CD1c-positive myeloid dendritic cell (primary cell): ENCODE measurements around the gene ACOT12.
"Not testable (repeated sequence)": the region's sequence is repeated elsewhere in the genome, so short reads cannot be mapped to it uniquely, and the experiment has no call there.

Source experiments
- DNase-seq: peaks from one replicate; pipeline ENCODE4 v3.0.0-alpha.2; 2016; ENCODE audit errors: extremely low spot score

The ACOT12 gene

DNA sequence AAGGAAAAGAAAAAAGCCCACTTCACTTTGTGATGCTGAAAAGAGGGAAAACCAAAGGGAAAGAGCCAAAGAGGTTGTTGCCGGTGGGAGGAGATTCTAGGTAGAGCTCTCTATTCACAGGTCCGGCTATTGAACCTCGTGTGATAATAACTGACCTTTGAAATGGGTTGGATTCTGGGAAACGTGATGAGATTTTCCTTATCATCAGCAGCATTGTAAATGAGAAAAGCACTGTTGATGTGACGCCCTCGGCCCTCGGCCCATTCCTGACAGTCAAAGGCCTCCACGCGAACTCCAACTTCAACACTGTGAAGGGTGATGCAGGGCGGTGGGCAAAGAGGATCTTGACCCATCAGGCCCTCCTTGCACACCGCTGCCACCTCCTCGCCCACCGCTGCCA, 49.2 kb downstream of the ACOT12 start:
- no peak for DNase-seq

DNA sequence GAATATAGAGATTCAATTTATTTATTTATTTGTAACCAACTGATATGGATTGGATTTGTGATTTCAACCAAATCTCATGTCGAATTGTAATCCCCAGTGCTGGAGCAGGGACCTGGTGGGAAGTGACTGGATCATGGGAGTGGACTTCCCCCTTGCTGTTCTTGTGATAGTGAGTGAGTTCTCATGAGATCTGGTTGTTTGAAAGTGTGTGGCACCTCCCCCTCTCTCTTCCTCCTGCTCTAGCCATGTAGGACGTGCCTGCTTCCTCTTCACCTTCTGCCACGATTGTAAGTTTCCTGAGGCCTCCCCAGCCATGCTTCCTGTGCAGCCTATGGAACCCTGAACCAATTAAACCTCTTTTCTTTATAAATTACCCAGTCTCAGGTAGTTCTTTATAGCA, 55.7 kb downstream of the ACOT12 start:
- DNase-seq: not testable (repeated sequence)

DNA sequence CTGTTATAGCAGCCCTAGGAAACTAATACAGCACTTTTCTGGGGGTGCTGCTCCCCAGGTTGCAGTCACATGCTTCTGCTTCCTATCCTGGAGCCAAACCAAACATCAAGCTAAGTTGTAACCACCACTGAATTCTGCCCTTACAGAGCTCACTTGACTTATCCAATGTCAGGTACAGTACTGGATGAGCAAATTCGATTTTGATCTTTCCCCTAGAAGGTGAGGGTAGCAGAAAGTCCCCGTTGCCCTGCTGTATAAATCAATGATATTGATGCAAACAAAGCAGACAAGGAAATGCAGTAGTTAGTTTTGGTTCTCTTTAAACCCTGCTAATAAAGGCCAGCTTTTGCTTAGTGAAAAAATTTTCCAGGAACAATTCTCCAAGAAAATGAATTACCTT, 56.1 kb downstream of the ACOT12 start:
- no peak for DNase-seq

DNA sequence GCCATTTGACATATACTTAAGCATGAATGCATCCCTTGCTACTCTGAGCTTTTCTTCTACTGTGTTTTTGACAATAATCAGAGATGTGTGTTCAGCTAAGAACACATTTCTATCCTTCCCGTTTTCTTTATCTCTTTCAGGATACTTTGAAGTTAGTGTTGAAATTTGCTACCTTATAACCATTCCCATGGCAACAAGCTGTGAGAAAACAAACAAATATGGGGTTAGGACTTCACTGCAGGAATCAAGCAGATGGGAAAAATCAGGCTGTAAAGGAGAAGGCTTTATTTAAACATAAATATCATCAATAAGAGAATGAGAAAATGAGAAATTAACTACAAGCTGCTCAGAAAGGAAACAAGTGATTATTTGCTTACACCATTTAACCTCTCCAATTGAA, 57.4 kb downstream of the ACOT12 start:
- no peak for DNase-seq

DNA sequence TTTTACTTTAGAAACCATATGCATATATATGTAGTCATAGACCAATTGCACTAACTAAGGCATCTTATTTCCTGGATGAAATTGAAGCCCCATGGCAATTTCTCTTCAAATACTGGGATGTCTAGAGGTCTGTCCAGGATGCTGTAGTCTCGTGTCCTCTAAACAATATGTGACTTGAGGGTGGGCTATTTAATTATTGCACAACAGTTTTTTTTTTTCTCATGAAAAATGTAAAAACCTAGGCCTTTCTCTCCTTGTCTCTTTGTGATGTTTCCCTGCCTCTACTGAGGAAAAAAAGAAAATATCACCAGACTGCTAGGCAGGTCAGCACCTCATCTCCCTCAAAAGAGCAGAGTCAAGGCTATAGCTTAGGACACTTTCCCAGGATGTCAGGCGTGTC, 58.0 kb downstream of the ACOT12 start:
- DNase-seq: no peak

DNA sequence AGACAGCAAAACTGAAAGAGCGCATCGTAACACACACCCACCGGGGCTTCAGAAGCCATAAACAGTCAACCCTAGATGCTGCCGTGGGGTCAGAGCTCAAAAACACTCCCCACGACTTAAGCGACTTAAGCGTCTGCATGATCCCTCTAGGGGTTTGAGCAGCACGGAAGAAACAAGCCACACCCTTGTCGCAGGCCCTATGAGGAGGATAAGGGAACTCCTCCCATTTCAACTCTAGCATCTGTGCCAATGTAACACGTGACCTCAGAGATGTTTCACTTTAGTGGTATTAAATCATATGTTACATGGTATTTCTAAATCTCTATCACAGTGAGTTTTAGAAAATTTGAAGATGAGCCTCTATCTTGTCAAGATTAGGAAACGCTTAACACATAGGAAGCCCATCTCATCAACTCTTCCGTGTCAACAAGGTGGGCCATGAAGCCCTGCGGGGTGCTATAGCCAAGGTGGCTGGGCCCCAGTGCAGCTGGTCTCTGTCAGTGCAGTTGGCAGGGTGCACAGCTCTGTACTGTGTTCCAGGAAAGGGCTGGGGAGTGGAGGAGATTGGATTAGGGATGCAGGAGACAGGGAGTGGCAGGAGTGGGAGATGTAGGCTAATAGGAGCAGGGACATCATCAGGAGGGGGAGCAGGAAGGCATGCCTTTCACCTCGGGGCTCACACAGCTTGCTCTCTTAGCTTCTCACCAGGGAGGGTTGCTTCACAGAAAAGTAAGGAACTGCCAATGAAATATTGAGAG, 59.5 kb downstream of the ACOT12 start:
- DNase-seq: no peak

DNA sequence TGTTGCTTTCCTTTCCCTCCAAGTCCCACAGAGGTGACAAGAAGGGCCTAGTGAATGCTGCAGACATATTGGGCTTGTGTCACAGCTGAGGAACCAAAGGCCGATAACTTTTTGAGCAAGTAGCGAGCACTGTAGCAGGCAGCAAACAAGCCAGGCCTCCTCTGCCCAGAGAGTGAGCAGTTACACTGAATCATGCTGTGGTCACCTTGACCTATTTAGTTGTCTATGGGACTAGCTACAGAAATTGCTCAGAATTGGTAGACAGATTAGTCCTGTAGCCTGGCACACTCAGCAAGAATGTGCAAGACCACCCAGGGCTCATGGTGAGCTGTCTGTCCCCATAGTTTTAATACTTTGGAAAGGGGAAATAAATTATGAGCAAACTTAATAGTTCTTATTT, 67.4 kb downstream of the ACOT12 start:
- no peak for DNase-seq

DNA sequence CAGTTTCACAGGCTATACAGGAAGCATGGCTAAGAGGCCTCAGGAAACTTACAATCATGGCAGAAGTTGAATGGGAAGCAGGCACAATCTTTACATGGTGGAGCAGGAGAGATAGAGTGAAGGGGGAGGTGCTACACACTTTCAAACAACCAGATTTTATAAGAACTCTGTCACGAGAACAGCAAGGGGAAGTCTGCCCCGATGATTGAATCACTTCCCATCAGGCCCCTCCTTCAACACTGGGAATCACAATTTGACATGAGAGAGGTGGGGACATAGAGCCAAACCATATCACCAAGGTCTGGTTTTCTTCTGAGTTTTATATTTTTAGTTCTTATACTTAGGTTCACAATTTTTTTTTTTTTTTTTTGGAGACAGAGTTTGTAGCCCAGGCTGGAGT, 76.4 kb downstream of the ACOT12 start:
- DNase-seq: peak; percentile 24

DNA sequence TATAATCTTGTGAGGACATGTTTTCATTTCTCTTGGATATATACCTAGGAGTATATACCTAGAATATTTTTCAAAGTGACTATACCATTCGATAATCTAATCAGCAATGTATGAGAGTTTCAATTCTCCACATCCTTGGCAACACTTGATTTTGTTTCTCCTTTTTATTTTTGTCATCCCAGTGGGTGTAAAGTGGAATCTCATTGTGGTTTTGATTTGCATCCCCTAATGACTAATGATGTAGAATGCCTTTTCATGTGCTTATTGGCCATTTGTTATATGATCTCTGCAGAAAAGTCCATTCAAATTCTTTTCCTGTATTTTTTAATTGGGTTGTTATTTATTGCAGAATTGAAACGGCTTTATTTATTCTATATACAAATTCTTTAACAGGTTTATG, 77.4 kb downstream of the ACOT12 start:
- DNase-seq: peak; percentile 23

DNA sequence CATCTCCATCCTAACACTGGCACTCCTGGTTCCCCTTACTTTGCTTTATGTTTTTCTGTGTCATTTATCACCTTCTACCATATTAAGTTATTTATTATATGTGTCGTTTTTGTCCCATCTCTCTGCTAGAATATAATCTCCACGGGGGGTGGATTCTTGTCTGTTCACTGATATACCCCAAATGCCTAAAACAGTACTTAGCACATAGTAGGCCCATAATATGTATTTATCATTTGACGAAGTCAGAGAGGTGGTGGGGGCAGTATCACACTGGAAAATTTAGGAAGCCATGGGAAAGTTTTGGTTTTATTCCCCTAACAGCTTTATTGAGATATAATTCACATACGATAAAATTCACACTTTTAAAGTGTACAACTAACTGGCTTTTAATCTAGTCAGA, 78.1 kb downstream of the ACOT12 start:
- no peak for DNase-seq

DNA sequence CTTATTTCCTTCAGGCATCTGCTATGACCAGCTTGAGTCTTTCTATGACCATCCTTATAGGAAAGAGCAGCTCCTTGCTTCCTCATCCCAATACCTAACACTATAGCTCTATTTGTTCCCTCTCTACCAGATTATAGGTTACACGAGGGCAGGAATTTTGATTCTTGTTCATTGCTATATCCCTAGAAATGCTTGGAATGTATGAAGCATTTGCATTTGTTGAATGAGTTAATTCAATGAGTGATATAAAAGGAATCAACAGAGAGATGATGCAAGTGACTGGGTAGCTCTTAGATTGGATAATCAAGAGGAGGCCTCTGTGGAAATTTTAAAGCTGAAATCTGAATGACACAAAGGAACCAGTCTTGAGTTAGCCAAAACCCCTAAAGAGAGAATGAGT, 78.6 kb downstream of the ACOT12 start:
- no peak for DNase-seq

DNA sequence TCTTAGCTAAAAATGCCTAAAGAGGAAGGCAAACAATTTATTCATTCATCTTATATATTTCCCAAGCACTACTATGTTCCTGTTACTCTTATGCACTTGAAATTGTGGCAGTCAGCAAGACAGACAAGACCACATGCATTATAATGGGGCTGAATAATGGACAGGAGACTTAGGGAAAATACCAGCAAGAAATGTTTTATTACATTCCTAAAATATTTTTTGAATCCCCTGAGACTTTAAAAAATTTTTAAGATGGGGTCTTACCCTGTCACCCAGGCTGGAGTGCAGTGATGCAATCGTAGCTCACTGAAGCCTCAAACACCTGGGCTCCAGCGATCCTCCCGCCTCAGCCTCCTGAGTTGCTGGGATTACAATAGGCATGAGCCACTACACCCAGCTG, 79.4 kb downstream of the ACOT12 start:
- DNase-seq: no peak

DNA sequence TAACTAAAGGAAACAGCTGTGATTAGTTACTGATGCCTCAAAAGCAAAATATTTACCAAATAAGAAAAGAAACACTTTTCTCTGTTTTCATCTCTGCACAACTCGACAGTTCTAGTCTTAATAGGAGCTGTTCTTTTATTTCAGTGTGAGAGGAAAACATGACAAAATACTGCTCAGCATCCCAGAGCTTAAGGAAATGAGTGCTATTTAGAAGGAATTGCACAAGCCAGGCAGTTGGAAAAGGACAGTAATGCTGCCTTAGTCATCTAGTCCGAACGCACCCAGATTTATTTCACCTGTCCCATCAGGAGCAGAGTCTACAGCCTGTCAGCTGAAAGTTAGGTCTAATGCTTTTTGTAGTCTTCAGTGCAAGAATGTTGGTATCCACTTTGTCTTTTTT, 80.2 kb downstream of the ACOT12 start:
- DNase-seq: no peak

DNA sequence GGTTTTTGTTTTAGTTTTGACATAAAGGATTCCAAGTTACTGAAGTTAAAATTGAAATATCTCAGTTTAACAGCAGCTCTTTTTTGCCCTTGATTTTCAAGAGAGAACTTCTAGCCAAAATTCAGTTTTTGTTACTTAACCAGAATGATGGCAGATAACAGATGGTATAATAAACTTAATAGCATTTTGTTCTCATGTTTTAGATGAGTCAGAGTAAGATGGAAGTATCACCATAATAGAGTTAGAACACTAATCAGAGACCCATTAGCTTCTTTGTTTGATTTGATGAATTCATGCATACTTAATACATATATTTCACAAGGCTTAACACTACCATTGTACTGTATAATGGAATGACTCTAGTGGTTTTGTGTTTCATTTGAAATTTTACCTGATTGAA, 80.7 kb downstream of the ACOT12 start:
- no peak for DNase-seq

DNA sequence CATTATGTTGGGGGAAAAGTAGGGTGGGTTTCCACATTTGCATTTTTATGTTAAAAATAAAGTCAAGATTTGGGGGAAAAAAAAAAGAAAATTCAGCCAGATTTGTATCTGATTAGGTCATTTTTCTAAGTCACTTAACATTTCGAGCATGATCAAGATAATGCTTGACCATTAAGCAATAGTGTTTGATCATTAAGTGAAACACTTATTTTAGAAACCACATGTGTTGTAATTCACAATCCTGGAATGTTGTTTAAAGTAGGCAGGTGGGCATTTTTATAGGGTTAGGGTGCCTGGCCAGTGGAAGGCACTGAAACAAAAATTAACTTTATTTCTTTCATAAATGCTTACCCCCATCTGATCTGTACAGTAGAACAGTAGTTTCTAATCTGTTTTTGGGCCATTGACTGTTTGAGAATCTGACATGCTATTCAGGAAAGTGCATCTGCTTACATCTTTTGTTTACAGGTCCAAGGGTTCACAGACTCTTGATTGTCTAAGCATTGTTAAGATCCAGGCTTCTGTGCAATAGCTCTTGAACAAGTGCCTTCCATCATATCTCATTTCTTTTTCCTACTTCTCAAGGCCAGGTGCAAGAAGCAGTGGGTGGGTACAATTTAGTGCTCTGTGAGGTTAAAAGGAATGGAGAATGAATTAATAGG, 83.4 kb downstream of the ACOT12 start:
- no peak for DNase-seq

DNA sequence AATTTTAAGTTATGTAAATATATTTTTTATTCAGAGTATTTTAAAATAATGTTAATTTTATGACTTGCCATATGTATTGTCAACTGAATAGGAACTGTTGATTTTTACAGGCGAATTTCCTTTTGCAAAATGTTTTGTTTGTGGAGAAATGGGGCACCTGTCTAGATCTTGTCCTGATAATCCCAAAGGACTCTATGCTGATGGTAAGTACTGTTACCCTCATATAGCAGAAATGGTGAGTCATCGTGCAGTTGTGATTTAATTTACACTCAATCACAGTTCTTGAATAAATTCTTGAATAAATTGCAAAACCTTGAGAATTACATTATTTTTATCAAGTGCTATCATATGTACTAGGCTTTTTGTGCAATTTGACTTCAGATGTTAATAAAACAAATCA, 85.1 kb downstream of the ACOT12 start:
- DNase-seq: no peak

DNA sequence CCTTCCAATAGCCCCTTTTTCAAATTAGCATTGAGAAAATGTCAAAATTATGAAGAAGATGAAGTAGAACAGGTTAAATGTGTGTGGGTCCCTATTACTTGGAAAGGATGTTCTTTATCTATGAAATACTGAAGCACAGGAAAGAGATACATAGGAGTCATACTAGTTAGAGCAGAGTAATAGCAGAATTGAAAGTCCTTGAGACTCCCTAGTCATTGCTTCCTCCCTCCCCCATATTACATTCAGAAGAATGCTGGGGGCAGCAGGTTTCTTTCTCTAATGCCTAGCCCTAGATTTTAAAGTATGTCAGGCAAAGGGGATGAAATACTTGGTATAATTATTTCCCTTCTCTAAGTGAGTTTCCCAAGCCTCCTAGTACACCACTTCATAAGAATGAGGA, 88.1 kb downstream of the ACOT12 start:
- peak; percentile 51 for DNase-seq

DNA sequence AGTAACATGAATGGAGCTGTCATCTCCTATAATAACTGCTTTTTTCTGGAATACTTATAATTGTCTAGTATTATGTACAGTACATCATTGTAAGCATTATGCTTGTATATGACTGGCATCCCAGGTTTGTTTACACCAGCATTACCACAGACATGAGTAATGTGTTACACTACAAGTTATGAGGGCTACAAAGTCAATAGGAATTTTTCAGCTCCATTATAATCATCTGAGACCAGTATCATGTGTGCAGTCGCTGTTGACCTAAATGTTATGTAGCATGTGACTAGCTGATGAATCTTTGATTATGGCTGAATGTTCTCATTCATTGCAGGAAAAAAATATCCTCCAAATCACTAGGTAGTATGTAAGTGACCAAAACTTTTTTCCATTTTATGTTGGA, 90.4 kb downstream of the ACOT12 start:
- DNase-seq: no peak

DNA sequence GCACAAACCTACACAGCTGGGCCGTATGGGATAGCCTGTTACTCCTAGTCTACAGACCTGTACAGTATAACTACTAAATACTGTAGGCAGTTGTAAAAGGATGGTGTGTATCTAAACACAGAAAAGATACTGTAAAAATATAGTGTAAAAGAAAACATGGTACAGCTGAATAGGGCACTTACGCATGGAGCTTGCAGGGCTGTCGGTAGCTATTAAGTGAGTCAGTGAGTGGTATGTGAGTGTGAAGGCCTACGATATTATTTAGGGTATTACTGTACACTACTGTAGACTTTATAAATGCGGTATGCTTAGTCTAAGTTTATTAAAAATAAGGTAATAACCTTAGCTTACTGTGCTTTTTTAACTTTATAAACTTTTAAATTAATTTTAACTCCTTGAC, 91.3 kb downstream of the ACOT12 start:
- no peak for DNase-seq

DNA sequence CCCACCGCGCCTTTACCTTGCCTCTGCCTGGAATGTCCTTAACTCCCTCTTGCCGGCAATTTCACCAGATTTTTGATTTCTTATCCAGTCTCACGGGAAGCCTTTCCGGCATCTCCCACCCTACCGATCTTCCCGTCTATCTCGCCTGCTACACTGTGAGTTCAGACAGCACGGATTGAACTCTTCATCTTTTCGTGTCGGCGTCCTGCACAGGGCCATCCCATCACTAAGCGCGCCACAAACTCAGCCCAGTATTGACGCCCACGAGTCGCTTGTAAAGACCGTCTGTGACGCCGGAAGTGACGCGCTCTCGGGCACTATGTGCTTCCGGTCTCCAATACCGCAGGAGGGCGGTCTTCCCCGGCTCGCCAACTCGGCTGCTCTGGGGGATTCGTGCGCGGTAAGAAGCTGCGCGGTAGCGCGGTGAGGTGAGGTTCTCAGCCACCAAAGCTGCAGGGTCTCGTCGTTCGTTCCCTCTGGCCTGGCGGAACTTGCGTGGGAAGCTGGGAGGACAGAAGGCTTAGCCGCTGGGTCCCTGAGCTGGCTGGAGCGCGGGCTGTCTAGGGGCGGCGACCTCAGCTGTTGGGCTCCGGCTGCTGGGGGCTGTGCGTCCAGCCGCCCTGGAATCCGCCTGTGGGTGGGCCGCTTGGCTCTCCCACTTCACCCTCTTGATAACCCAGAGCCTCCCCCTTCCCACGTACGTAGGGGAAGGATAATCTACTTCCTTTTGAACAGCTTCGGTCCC, 92.5 kb downstream of the ACOT12 start, which contains the start of gene ZCCHC9:
Gene ZCCHC9, plus strand, starts transcription at position 317 of the 745 bp plus-strand sequence. CDS start 3,171 bp downstream, outside the sequence.
- DNase-seq: peak; percentile 98

DNA sequence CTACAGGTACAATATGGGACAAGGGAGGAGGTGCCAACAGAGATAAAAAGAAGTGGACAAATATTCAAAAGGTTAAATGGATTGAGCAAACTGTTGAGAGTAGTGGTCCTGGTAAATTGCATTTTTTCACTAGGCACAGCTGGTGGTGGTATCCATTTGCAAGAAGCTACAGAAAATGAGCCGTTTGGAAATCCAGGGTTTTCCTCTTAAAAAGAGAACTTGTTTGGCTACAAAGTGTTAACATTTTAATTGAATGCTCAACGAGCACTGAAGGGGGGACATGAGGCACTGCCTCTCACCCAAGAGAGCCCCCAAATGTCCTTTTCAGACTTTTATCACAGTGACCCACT, 93.0 kb downstream of the ACOT12 start:
- DNase-seq: peak; percentile 43

DNA sequence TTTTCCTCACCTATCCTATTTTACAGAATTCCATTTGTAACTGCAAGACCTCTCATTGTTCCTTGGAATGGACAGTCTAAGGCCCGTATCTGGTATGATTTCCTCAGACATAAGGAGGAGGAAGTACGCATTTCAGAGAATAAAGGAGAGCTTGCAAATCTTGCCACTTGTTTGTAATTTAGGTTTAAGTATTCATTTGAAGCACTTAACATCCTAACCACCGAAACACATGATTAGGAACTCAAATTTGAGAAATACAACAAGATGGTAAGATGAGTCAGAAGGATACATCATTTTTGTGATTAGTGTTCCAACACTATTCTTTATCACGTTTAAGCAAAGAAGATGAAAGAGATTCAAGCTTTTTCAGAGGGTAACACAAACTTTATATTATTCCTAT, 96.4 kb downstream of the ACOT12 start:
- DNase-seq: no peak

DNA sequence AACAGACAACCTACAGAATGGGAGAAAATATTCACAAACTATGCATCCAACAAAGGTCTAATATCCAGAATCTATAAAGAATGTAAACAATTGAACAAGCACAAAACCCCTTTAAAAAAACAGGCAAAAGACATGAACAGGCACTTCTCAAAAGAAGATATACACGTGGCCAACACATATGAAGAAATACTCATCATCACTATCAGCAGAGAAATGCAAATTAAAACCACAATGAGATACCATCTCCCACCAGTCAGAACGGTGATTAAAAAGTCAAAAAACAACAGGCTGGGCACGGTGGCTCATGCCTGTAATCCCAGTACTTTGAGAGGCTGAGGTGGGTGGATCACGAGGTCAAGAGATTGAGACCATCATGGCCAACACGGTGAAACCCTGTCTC, 99.9 kb downstream of the ACOT12 start:
- DNase-seq: not testable (repeated sequence)
